Retina (tissue), 1 donor: ENCODE measurements around the gene C1QTNF6.

Experiments
- DNase-seq: peaks from one replicate; pipeline ENCODE4 v3.0.0-alpha.2; 2016

Gene C1QTNF6

GRCh38 chr22:37222440-37222971 is 34.5 kb upstream of the C1QTNF6 start:
- DNase-seq: no peak

- DNase-seq: no peak
Measured at GRCh38 chr22:37221424-37222333, 33.6 kb upstream of the C1QTNF6 start.

GRCh38 chr22:37220543-37220981 is 32.5 kb upstream of the C1QTNF6 start:
- DNase-seq: no peak

DNA sequence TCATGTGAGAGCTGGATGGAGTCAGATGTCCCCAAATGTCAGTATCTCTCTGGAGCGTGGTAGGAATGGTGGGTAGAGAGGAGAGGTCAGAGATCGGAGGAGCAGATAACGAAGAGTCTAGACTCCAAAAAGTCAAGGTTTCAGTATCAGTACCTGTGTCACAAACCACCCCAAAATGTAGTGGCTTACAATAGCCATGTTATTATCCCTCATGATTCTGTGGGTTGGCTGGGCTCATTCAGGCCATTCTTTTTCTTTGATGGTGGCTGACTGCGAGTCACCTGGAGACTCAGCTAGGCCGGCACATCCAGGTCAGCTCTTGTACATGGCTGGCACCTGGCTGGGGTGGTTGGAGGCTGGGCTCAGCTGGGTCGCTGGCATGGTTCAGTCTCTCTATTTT is 31.5 kb upstream of the C1QTNF6 start:
- DNase-seq: no peak

DNA sequence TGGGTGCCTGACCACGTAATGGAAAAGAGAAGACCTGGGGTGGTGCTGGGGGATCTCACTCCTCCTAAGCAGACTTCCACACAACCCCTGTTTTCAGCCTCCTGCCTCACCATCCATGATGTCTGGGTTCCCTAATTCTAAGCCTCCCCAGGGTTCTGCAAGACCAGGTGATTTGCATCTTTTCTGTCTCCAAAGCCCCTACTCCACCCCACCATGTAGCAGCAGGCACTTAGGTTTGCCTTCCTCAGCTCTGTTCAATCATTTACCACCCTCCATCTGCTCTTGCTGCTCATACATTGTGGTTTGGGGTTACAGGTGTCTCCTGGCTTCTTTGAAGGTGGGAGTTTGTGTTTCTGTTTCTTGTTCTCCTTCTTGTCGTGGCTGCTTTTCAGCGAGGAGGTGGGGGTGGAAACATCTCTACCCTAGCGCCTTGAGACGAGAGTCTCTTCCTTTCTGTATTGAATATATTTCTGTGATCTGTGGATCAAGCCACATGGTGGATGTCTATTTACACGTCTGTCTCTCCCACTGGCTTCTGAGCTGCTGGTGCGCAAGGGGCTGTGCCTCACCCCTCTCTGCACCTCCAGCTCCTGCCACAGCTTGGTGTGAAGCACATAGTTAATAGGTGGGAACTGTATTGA is 30.8 kb upstream of the C1QTNF6 start:
- DNase-seq: no peak

GRCh38 chr22:37218399-37218770 is 30.3 kb upstream of the C1QTNF6 start:
- no peak for DNase-seq

- DNase-seq: no peak
Measured at GRCh38 chr22:37215890-37216289, 27.8 kb upstream of the C1QTNF6 start.

DNA sequence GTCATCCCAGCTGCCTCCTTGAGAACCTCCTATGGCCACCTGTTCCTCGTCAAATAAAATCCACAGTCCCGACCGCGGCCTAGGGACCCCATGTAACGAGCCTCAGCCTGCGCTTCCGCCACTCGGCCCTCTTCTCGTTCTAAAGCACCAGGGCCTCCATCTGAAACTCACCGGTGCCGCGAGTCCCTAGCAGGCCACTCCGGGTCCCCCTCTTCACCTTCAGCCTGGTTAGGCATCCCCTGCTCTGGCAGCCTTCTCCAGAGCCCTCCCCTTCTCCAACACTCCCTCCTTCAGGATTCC is 26.6 kb upstream of the C1QTNF6 start:
- no peak for DNase-seq

DNA sequence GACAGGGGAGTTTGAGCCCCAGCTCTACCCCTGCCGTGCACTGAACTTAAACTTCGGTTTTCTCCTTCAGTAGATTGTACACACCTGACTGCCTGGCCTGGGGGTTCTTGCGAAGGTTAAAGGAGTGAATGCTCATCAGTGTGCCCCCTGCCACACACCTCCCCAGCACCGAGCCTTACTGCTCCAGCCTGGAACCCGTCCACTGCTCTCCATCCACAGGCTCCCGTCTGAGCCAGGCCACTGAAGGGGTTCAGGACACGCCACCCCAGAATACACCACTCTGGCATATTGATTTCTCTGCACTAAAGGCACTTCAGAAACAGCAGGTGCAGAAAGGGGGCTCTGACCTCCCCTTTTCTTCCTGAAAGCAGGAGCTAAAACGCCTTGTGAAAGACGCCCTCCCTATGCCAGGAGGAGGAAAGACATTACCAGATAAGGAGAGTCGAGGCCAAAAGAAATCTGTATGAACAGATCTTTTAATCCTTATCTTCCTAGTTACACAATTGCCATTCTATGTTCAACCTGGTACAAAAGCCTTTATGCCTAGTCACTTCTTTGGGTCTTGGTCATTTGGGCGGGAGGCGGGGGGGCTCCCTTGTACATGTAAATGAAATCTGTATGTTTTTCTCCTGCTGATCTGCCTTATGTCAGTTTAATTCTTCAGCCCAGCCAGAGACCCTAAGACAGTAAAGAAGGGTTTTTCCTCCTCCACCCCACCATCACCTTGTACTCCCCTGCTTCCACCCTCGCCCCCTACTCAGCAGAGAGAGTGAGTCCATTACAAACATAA is 26.1 kb upstream of the C1QTNF6 start:
- DNase-seq: no peak

DNA sequence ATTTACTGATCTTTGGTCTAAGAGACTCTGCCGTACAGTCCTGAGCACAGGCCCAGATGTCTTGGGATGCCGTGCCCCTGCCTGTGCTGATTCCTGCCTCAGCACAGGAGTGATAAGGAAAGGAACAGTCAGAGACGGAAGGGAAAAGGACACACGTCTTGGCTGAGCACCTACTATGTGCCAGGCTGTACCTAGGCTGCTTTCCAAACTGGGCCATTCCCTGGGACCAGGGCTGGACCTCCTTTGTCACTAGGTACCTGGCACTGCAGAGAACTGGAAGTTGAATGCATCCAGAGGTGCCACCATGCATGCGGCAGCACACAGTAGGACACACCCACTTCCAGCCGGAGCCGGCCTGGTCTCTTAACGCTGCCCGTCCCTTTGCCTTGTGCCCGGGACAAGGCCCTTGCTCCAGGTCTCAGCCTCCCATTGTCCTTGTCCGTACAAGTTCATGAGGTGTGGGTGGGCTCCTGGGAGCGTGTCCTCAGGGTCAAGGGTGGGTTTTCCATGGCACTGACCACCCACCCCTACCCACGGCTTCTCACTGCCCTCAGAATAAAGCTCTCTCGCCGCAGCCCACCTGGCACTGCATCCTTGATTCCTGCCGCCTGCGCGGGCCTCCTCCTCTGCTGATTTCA is 25.3 kb upstream of the C1QTNF6 start:
- DNase-seq: no peak

DNA sequence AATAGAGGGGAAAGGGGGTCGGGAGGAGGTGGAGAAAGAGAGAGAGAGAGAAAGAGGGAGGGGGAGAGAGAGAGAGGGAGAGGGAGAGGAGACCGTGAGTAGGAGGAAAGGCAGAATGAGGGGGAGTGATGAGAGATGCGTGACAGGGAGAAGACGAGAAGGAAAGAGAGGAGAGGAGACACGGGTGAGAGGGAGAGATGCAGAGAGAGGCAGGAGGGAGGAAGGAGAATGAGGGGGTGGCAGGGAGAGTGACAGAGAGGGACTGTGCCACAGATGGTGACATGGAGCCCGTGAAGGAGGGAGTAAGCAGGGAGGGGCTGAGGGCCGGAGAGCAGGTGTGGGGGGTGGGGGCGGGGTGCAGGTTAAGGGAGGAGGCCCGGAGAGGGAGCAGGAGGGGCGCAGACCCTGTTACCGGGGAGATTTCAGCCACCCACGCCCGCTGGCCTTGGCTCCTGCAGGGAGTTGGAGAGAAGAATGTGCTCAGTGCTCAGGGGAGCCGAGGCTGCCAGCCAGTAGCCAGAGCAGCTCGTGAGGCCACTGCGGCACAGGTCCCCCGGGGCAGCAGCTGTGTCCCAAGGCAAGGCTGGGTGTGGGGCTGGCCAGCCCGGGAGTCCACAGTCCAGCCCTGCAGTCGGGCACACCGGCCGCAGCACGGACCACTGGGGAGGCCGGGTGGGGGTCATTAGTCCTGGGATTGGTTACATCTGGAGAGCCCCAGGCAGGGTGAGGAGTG is 24.3 kb upstream of the C1QTNF6 start, which contains the start of gene SSTR3:
Gene SSTR3, minus strand, starts transcription at position 304 of the 733 bp plus-strand sequence. CDS start 4,674 bp downstream, outside the sequence.
- peak; percentile 57 for DNase-seq

DNA sequence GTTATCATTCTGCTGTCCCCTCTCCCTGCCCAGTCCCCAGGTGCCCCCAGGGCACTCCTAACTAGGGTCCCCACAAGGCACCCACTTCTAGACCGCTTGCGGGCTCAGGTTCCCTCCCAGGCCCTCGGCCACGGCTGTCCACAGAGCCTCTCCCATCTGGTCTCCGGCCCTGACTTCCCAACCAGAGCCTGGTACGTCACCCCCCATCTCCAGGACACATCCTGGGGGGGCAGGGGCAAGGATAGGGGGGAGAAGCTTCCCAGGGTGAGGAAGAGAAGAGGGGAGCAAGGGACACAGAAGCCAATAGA is 23.8 kb upstream of the C1QTNF6 start:
- DNase-seq: no peak

DNA sequence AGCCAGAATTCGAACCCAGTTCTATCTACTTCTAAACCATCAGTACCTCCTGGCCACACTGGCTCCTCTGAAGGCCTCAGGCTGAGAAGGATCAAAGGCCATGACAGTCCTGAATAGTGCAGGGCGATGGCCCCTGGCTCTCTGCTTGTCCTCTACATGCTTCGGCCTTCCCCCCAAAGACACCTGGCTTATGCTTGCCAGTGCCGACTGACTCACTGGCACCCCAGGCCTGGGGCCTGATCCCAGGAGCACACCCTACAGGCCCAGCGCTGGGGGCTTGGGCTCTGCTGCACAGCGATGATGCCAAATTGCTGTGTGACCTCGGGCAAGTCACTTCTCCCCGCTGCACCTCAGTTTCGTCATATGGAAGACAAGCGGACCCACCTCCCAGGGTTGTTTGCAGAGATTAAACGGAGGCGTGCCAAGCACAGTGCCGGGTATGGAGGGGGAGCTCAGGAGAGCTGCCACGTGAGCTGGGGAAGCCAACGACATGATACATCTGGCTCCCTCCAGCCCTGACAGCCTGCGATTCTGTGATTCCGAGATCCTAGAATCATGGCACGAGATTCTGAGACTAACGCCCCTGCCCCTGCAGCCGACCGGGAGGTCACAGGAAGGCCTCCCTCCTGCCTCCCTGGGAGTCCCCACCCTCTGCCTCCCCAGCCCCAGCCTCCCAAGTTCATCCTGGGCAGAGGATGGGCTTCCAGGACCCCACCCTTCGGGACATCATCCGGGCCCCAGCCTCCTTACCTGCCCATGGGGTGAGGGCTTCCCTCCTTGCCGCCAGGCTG is 23.2 kb upstream of the C1QTNF6 start:
- DNase-seq: no peak

DNA sequence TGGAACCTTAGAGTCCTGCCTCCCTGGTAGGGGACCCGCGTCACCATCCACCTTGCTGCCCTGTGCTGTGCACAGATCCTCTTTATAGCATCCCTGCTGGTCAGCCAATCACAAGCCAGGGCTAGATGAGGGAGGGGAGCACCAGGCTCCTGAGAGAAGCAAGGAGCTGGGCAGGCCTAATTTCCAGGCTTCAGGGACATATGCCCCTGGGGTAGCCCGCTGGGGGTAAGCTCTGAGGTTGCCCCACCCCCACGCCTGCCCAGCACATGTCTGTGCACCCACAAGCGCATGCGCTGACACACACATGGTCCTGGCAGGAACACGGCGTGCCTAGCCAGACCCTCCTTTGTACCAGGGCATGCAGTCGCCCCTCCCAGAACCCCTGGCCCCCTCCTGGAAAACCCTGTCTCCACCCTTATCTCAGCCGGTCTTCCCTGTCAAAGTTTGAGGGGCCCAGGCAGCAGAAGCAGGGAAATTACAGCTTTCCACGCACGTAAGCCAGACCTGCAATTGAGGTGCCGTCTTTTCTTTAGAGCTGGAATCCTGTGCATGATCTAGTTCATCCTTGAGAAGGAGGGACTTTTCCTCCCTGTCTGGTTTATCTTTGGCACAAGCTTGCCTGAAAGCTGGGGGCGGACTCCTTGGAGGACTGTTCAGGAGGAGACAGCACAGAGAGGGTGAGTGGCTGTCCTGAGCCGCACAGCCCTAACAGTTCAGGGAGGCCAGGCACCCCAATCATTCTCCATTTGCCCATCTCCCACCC is 22.2 kb upstream of the C1QTNF6 start:
- no peak for DNase-seq

DNA sequence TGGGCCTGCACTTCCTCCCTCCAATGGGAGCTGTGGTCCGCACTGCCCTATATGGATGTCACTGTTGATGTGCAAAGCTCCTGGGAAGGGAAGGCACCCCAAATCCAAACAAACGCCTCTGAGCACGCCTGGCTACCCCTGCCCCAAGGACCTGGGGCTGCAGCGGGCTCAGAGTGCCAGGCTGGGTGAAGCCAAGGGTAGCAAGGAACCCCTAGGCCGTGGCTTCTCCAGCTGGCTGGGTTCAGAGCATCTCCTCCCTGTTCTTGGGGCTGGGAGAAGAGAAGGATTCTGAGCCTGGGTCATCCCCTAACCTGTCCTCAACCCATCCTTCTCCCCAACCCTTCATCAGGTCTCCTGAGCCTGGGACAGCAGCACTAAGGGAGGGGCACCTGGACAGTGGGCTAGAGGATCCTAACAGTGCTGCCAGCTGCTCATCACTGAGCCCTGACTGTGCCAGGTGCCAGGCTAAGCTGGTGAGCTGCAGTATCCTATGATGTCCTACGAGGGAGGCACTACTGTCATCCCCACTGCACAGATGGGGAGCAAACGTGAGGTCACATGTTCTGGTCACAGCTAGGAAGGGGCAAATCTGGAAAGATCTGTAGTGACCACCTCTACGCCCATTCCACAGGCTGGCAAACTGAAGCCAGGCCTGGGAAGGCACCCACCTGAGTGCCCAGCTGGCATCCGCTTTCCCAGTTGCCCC is 21.2 kb upstream of the C1QTNF6 start:
- no peak for DNase-seq

DNA sequence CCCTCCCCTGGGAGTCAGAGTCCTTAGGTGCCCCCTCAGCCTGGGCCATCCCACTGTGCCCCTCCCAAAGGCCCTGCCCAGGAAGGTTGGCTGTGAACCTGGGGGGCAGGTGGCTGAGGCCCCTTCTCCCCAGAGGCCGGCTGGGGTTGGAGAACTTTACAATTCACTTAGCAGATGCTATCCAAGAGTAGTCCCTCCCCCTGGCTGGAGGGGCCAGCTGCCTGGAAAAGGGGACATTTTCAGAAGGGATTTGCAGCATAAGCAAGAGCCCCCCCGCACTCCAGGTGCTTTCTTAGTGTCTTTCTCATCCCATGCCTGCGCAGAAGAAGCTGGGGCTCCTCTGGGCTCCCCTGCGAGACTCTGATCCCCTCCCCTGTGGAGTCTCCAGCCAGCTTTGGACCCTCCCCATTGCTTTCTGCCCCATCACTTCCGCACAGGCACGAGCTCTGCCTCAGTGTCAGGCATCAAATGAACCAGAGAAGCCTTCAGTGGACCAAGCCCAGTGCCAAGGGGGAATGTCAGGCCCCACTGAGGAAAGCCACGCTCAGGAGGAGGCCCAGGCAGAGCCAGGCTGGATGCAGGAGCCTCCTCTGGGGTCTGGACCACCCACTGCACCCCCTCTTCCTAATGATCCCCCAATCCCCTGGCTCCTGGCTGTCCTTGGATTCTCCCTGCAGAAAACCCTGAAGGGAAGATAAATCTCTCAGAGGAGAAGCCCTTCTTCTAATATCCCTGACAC is 20.5 kb upstream of the C1QTNF6 start:
- no peak for DNase-seq

- DNase-seq: no peak
Measured at GRCh38 chr22:37207981-37208380, 19.9 kb upstream of the C1QTNF6 start.

DNA sequence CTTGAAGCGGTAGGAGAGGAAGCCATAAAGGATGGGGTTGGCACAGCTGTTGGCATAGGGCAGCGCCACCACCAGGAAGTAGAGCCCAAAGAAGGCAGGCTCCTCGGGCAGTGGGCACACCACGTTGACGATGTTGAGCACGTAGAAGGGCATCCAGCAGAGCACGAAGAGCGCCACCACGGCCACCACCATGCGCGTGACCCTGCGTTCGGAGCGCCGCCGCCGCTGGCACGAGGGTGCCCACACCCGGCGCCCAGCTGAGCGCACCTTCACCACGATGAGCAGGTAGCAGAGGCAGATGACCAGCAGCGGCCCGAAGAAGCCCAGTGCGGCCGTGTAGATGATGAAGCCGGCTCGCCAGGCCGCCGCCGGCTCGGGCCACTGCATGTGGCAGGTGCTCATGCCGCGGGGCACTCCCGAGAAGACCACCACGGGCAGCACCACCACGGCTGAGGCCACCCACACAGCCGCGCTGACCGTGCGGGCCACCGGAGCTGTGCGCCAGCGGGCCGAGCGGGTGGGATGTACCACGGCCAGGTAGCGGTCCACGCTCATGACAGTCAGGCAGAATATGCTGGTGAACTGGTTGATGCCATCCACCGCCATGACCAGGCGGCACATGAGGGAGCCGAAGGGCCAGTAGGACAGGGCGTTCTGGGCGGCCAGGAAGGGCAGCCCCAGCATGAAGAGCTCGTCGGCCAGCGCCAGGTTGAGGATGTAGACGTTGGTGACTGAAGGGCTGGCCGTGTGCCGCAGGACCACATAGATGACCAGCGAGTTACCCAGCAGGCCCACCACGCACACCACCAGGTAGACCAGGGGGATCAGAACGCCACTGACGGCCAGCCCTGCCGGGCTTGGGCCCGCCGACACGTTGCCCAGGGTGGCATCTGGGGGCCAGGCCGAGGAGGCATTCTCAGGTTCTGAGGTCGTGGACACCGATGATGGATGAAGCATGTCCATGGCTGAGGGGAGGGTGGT is 19.1 kb upstream of the C1QTNF6 start:
- DNase-seq: no peak
